Measurements from ENCODE around the gene SOX18.
A peak's percentile ranks its signal among the peaks of the same experiment; 100 is the strongest.

SOX18 gene

GRCh38 chr20:64038565-64039292 is 10.7 kb downstream of the SOX18 start:
- DNase-seq (ENCODE audit: low read depth in 2 of 2): peak; percentile 58

DNA sequence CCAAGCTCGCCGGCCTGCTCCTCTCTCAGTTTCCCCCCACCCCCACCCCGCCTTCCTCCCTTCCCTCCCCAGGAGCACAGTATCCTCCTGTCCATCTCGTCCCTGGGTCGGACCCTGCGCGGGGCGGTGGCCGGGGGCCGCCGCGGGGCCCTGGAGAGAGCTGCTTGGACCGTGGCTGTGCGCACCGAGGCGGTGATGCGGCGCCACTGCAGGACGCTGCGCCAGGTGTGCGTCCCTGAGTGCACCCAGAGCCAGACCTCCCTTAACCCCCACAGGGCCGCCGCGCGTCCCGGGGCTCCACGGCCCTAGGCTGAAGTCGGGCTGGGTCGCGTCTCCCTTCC is 11.2 kb downstream of the SOX18 start:
- no peak for DNase-seq (ENCODE audit: low read depth in 2 of 2)

GRCh38 chr20:64037498-64038213 is 11.8 kb downstream of the SOX18 start:
- no peak for DNase-seq (ENCODE audit: low read depth in 2 of 2)

- no peak for DNase-seq (ENCODE audit: low read depth in 2 of 2)
Observed at GRCh38 chr20:64037199-64037497, 12.3 kb downstream of the SOX18 start.

DNA sequence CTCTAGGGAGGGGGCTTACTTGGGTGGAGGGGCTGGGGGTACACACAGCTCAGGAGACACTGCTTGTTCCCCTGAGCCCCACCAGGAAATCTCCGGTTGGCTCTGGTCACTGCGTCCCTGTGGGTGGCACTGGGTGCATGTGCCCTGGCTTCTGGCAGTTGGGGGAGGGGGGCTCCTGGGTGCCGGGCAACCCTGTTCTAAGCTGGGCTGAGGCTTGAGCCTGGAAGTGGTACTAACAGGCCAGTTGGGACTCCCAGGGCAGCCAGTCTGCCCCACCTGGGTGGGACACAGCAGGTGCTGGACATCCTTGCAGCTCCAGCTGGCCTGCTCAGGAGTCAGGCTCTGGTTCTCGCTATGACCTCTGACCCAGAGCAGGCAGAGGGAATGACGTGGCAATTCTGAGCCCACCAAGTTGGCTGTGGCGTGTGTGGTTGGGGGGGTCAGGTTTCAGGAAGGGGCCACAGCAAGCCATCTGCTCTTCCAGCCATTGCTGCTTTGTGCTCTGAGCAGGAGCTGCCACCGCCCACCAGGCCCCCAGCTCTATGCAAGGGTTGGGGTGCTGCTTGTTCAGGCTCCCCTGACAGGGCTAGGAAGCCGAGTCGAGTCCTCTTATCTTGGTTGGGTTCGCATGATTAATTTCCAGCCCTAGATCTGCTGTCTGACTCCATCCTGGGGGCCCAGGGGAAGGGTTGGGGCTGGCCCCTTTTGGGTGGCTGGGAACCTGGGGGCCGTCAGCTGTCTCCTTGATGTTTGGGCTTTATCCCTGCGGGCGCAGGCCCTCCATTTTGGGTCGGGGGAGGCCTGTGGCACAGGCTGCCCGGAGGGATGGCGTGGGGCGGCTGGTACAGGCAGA is 12.9 kb downstream of the SOX18 start:
- DNase-seq (ENCODE audit: low read depth in 2 of 2): no peak

DNA sequence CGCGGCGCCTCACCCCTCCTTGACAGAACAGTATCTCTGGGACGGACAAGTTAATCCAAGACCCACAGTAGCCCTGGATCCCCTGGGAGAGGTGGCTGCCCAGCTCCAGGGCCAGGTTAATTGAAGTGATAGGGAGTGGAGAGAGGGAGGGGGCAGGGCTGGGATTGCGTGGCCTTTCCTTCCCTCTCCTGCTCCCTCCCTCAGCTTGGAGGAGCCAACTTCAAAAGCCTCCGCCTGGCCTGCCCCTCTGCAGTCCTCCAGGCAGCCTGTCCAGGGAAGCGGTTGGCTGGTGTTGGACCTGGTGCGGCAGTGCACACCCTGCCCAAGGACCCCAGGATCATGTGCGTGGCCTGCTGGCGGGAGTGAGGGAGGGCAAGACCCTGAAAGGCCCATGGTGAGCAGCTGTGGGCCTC is 13.5 kb downstream of the SOX18 start, which contains the start of gene C20orf204:
C20orf204 (plus strand) TSS at position 250 of the 413 bp plus-strand sequence; CDS start at position 392, 142 bp downstream.
- DNase-seq (ENCODE audit: low read depth in 2 of 2): no peak

DNA sequence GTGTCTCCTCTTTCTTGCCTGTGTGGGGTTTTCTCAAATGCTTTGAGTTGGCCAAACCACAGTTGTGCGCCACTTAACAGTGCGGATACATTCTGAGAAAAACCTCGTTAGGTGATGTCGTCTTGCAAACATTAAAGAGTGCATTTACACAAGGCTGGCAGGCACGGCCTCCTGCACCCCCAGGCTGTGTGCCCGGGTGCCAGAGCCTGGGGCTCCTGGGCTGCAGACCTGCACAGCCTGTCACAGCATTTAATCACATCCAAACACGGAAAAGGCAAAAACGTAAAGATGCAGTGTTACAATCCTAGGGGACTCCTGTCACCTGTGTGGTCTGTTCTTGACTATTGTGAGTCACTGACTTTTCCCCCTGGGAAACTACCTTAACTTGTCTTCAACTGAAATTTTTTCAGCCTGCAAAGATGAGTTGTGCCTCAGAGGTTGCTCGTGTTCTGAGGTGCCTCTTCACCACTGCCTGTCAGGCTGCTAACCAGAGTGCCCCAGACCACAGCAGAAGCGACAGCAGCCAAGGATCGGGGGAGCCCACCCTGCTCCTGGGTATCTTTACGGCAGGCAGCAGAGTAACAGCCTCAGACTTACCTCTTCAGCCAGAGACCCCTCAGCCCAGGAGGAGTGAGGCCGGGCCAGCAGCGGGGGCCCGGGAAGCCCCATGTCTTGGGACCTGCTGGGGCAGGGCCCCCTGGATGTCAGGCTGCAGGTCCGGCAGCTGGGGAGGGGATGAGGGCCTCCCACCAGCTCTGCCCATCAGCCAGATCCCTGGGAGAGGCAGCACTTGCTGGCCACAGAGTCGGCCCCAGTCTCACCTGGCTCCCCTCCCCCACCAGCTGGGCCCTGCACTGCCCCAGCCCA is 14.1 kb downstream of the SOX18 start:
- DNase-seq (ENCODE audit: low read depth in 2 of 2): no peak

- DNase-seq (ENCODE audit: low read depth in 2 of 2): no peak
Observed at GRCh38 chr20:64033981-64034493, 15.4 kb downstream of the SOX18 start.

DNA sequence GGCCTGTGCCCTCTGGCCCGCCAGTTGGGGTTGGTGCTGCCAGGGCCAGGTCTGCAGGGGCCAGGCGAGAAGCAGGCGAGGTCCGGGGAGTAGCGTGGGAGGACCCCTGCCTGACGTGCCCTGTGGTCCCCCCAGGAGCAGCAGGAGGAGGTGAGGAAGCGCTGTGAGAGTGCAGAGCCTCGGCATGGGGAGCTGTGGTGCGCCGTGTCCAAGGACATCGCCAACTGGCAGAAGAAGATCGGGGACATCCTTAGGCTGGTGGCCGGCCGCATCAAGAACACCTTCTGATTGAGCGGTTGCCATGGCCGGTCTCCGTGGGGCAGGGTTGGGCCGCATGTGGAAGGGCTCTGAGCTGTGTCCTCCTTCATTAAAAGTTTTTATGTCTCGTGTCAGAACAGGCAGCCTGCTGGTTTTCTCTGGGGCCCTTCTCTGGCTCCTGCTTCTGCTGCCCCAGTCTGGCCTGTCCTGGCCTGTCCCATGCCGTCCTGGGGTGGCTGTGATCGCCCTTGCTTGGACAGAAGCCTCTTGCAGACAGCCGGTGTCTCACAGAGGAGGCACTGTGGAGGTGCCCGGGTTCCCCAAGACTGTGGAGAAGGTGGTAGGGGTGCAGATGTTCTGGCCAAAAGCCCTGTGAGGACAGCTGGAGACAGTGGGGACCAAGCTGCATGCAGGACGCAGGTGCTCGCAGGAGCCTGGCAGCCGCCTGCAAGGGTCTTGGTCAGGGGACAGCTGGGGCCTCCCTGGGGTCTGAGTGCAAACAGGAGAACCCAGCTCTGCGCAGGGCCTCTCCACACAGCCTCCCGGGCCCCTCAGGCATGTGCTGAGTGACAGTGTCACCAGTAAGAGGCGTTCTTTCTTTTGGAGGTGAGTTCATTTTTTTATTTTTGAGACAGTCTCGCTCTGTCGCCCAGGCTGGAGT is 16.5 kb downstream of the SOX18 start:
- DNase-seq (ENCODE audit: low read depth in 2 of 2): no peak

DNA sequence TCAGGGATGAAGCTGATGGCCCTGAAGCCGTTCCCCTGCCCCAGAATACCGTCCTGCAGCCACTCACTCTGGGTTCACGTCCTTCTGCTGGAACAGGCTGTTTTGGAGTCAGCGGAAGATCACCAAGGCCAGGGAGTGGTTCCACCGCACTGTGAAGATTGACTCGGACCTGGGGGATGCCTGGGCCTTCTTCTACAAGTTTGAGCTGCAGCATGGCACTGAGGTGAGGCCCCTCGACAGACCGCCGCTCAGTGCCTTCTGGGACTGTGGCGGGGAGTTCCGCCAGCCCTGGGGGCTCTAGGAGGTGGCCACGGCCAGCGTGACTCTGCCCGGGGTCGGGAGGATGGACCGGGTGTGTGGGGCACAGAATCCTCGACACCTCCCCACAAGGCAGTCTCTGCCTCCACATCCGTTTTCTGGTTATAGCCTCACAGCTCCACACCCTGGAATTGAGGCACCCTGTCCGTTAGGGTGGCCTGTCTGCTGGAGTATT is 17.6 kb downstream of the SOX18 start:
- no peak for DNase-seq (ENCODE audit: low read depth in 2 of 2)

DNA sequence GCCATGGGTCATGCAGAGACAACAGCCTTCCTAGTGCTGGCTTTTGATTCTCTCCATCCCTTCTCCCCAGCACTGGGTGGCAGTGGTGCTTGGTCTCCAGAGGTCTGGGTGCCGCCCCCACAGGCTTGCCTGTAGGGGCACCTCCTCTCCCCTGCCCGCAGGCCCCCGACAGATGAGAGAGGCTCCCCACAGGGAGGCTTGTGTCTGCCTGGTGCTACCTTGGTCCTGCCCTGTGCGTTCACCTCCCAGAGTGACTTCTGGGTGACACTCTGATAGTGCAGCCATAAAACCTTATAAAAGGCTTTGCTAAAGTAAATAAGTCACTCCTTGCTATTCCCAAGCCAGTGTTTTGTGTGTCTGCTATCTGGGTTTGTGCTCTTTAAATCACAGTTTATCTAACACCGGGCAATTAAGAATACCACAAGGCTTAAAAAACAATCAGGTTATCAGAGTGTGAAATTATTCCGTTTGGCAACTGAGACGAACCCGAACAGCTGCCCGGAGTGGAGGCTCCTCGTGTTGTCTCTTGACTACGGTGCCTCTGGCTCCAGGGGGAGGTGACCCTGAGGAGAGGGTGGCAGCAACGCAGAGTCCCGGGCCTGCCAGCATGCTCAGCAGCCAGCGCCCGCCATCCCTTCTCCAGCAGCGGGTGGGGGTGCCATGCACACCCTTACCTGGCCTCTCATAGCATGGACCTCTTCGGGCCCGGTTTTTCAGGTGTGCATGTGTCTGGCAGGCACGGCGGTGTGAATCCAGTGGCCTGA is 18.9 kb downstream of the SOX18 start:
- DNase-seq (ENCODE audit: low read depth in 2 of 2): no peak

- DNase-seq (ENCODE audit: low read depth in 2 of 2): no peak
Observed at GRCh38 chr20:64029293-64030117, 19.9 kb downstream of the SOX18 start.

- no peak for DNase-seq (ENCODE audit: low read depth in 2 of 2)
Observed at GRCh38 chr20:64027981-64028685, 21.3 kb downstream of the SOX18 start.

- DNase-seq (ENCODE audit: low read depth in 2 of 2): no peak
Observed at GRCh38 chr20:64025826-64026412, 23.5 kb downstream of the SOX18 start.

DNA sequence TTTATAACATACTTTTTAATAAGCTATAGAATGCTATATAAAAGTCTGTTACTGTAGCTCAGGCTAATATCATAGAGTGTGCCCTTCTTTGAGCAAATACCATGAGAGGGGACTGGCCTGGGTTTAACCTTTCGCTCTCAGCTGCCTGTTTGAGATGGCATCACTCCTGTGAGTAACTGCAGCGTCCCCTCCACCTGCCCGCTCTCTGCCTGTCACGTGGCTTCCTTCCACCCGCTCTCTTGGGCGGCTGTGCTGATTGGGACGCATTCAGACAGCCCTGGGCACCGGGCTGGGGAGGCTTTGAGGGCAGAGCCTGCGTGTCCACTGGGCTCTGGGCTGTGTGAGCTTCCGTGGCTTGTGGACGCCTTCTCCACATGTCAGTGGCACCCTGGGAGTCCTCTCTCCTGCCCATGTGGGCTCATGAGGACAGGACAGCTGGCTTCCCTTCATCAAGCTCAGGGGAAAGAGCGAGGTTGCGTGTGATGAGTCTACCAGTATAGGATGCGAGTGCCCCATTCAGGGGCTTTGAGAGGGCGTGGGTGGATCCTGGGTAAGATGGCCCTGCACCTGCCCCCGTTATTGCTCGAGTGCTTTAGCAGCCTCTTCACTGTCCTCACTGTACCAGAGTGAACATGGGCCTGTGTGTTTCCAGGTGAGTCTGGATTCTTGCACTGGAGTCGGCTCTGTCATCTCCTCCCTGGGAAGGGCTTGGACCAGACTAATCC is 24.2 kb downstream of the SOX18 start:
- no peak for DNase-seq (ENCODE audit: low read depth in 2 of 2)

GRCh38 chr20:64024141-64024990 is 25.1 kb downstream of the SOX18 start:
- no peak for DNase-seq (ENCODE audit: low read depth in 2 of 2)
